Panc1 (cell line): Measurements from ENCODE around the gene CHCHD3. TPM values are rescaled to one million over a fixed set of nuclear protein-coding genes. Genes with fewer than 3 reads are reported as not detected.

Experiments
- ATAC-seq: fragments of 200-7000 bp; cut with Tn5 transposase; 2 replicates; pipeline ENCODE4 v1.9.1; 2020; ENCODE audit warnings: mild to moderate bottlenecking, moderate library complexity
- BruUV-seq: library from RNA; stranded (reverse); fragments of 400-500 nt; replicated peaks from 2 replicates; lab custom pipeline; 2021; lab: Mats Ljungman, UMichigan
- CTCF ChIA-PET: fragments of 300-600 bp; sonication (Branson Sonifier 250); formaldehyde crosslinking; loops from one replicate; lab custom pipeline; 2022; ENCODE audit warnings: antibody characterized with exemption; lab: Charles Lee
- POLR2A ChIA-PET: fragments of 300-600 bp; sonication (Branson Sonifier 250); formaldehyde crosslinking; loops from one replicate; lab custom pipeline; 2022; ENCODE audit warnings: antibody characterized with exemption; lab: Charles Lee
- DNase-seq: peaks from one replicate; pipeline ENCODE4 v3.0.0-alpha.2; 2010; ENCODE audit warnings: low read depth, low spot score
- H3K27ac ChIP-seq: 2 replicates; pipeline ENCODE4 v1.5.1; 2011; ENCODE audit warnings: mild to moderate bottlenecking, low read length, inconsistent platforms
- H3K27me3 ChIP-seq: fragments of 200-500 bp; sonication (Bioruptor generic); 2 replicates; pipeline ENCODE4 v1.6.0; 2014; ENCODE audit warnings: low read length, inconsistent platforms; ENCODE audit not compliant: control insufficient read depth, insufficient read depth
- H3K36me3 ChIP-seq: fragments of 200-500 bp; sonication (Bioruptor generic); 2 replicates; pipeline ENCODE4 v1.5.1; 2014; ENCODE audit warnings: inconsistent platforms, mild to moderate bottlenecking, low read length, moderate library complexity; ENCODE audit not compliant: control insufficient read depth, insufficient read depth
- H3K4me1 ChIP-seq: 2 replicates; pipeline ENCODE4 v1.5.1; 2011; ENCODE audit warnings: inconsistent platforms, mild to moderate bottlenecking, low read length, moderate library complexity; ENCODE audit not compliant: control insufficient read depth, insufficient read depth
- H3K4me3 ChIP-seq, 2 experiments: 2 replicates each; pipeline ENCODE4 v1.5.1; 2011 to 2012; ENCODE audit warnings: low read depth in 2 of 2, low read length in 2 of 2, mild to moderate bottlenecking in 2 of 2, inconsistent platforms in 1 of 2, moderate library complexity in 1 of 2
- H3K9me3 ChIP-seq: fragments of 200-500 bp; sonication (Bioruptor generic); 2 replicates; pipeline ENCODE4 v1.5.1; 2014; ENCODE audit warnings: low read depth, mild to moderate bottlenecking, inconsistent platforms, low read length, moderate library complexity; ENCODE audit not compliant: control insufficient read depth, insufficient read depth
- POLR2AphosphoS5 ChIP-seq: IDR thresholded peaks from 2 replicates; pipeline ENCODE4 v1.6.1; 2012; ENCODE audit warnings: mild to moderate bottlenecking, low read depth, low read length, moderate library complexity
- SIN3A ChIP-seq: IDR thresholded peaks from 2 replicates; pipeline ENCODE4 v1.6.1; 2012; ENCODE audit warnings: low read depth, mild to moderate bottlenecking, low read length, moderate library complexity, borderline replicate concordance; ENCODE audit not compliant: insufficient read depth
- TCF7L2 ChIP-seq: IDR thresholded peaks from 2 replicates; pipeline ENCODE4 v1.6.1; 2011; ENCODE audit warnings: mild to moderate bottlenecking, low read depth, low read length, inconsistent platforms
- in situ Hi-C: cut with HindIII; loops from 2 replicates; pipeline ENCODE4 v1.10.0; 2016; ENCODE audit warnings: low sequenced_read_pairs, low pct_unique_long_range_greater_than_20kb
- intact Hi-C: fragments of 100-400 bp; cut with micrococcal nuclease; formaldehyde crosslinking; loops from one replicate; pipeline ENCODE4 v1.10.0; 2022; ENCODE audit not compliant: unreplicated experiment
- total RNA-seq: library from RNA; stranded (reverse); gene quantifications from one replicate; pipeline ENCODE4 v1.2.1, GENCODE V29; 2021; ENCODE audit not compliant: unreplicated experiment
- TF ChIP-seq, protein P1 (sequence below), 2 experiments: IDR thresholded peaks; 2 replicates each; pipeline ENCODE4 v1.6.1; 2011 to 2012; ENCODE audit warnings: low read depth in 2 of 2, control low read depth in 1 of 2, low read length in 1 of 2, mild to moderate bottlenecking in 1 of 2, moderate library complexity in 1 of 2; ENCODE audit not compliant: insufficient read depth in 1 of 2
- TF ChIP-seq, protein P2 (sequence below): fragments of 450-650 bp; IDR thresholded peaks from 2 replicates; pipeline ENCODE4 v1.5.1; 2017; ENCODE audit warnings: mild to moderate bottlenecking

The CHCHD3 gene
- total RNA-seq, 1 experiment from 2014 or later, result 109 TPM

DNA sequence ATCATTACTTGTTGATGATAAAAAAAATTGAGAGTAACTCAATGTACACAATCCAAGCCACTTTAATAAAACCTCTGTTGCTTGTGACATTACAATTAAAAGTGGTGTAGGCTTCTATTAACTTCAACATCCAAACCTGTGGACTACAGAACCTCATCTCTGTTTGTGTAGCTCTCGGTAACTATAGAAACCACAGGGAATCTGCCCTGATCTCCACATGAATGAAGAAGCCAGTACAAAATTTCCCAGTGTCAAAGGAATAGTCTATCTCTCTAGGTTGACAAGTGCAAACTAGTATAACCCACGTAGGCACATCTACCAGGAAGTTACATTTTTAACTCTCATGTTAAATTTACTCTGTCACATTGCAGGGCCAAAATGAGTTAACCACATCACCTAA is 204.3 kb downstream of the CHCHD3 start:
- no peak for DNase-seq
- intact Hi-C loops, result no loop called here
- POLR2A ChIA-PET, result no interaction called here
- Histone ChIP-seq H3K27me3 (no peaks in the 10 kb centered on the region), H3K9me3 (no peaks in the 10 kb centered on the region), H3K4me1 (no peaks in the 10 kb centered on the region), H3K4me3 (no peak overlapping the region), H3K27ac (no peak overlapping the region), H3K36me3 (no peaks in the 10 kb centered on the region)
- ATAC-seq, result no peak
- TF ChIP-seq, protein P1, sequence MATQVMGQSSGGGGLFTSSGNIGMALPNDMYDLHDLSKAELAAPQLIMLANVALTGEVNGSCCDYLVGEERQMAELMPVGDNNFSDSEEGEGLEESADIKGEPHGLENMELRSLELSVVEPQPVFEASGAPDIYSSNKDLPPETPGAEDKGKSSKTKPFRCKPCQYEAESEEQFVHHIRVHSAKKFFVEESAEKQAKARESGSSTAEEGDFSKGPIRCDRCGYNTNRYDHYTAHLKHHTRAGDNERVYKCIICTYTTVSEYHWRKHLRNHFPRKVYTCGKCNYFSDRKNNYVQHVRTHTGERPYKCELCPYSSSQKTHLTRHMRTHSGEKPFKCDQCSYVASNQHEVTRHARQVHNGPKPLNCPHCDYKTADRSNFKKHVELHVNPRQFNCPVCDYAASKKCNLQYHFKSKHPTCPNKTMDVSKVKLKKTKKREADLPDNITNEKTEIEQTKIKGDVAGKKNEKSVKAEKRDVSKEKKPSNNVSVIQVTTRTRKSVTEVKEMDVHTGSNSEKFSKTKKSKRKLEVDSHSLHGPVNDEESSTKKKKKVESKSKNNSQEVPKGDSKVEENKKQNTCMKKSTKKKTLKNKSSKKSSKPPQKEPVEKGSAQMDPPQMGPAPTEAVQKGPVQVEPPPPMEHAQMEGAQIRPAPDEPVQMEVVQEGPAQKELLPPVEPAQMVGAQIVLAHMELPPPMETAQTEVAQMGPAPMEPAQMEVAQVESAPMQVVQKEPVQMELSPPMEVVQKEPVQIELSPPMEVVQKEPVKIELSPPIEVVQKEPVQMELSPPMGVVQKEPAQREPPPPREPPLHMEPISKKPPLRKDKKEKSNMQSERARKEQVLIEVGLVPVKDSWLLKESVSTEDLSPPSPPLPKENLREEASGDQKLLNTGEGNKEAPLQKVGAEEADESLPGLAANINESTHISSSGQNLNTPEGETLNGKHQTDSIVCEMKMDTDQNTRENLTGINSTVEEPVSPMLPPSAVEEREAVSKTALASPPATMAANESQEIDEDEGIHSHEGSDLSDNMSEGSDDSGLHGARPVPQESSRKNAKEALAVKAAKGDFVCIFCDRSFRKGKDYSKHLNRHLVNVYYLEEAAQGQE (IDR thresholded peaks at IDR 0.05; ENCODE audit: insufficient read depth in 1 of 2, low read depth in 2 of 2, low read length in 1 of 2), result no peak
- TF ChIP-seq, protein P2, sequence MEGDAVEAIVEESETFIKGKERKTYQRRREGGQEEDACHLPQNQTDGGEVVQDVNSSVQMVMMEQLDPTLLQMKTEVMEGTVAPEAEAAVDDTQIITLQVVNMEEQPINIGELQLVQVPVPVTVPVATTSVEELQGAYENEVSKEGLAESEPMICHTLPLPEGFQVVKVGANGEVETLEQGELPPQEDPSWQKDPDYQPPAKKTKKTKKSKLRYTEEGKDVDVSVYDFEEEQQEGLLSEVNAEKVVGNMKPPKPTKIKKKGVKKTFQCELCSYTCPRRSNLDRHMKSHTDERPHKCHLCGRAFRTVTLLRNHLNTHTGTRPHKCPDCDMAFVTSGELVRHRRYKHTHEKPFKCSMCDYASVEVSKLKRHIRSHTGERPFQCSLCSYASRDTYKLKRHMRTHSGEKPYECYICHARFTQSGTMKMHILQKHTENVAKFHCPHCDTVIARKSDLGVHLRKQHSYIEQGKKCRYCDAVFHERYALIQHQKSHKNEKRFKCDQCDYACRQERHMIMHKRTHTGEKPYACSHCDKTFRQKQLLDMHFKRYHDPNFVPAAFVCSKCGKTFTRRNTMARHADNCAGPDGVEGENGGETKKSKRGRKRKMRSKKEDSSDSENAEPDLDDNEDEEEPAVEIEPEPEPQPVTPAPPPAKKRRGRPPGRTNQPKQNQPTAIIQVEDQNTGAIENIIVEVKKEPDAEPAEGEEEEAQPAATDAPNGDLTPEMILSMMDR, result no peak
- TF ChIP-seq TCF7L2 (no peak), POLR2AphosphoS5 (no peak), SIN3A (no peak)
- CTCF ChIA-PET, result no interaction called here
- no TSS peak for BruUV-seq
- in situ Hi-C loops, result no loop called here

DNA sequence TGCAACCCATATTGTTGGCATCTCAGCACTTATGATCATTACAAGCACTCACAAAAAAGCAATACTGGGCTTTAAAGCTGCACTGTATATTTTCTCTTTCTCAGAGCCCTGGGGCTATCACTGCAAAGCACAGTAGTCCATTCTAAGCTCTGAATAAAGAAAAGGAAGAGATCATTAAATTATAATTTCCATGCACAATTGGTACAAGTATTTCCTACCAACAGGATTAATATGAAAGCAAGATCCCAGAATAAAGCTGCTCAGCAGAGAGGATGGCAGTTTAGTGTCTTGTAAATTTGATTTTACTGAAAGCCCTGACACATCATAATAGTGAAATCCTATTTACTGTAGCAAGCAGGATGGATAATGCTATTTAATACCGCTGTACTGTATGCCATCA is 205.3 kb downstream of the CHCHD3 start:
- H3K4me3 ChIP-seq, result no peak overlapping the region
- H3K27ac ChIP-seq, result no peak overlapping the region
- no TSS peak for BruUV-seq
- no peaks in the 10 kb centered on the region for H3K36me3 ChIP-seq
- in situ Hi-C loops (no loop called here), intact Hi-C loops (no loop called here)
- no peaks in the 10 kb centered on the region for H3K4me1 ChIP-seq
- ChIA-PET CTCF (no interaction called here), POLR2A (no interaction called here)
- H3K27me3 ChIP-seq, result no peaks in the 10 kb centered on the region
- DNase-seq, result no peak
- TF ChIP-seq POLR2AphosphoS5 (no peak), TCF7L2 (no peak), SIN3A (no peak)
- TF ChIP-seq, protein P2, result no peak
- TF ChIP-seq, protein P1 (IDR thresholded peaks at IDR 0.05; ENCODE audit: insufficient read depth in 1 of 2, low read depth in 2 of 2, low read length in 1 of 2), result no peak
- ATAC-seq, result no peak
- H3K9me3 ChIP-seq, result no peaks in the 10 kb centered on the region
